ENCODE results near the gene DGKI.

The DGKI gene

DNA sequence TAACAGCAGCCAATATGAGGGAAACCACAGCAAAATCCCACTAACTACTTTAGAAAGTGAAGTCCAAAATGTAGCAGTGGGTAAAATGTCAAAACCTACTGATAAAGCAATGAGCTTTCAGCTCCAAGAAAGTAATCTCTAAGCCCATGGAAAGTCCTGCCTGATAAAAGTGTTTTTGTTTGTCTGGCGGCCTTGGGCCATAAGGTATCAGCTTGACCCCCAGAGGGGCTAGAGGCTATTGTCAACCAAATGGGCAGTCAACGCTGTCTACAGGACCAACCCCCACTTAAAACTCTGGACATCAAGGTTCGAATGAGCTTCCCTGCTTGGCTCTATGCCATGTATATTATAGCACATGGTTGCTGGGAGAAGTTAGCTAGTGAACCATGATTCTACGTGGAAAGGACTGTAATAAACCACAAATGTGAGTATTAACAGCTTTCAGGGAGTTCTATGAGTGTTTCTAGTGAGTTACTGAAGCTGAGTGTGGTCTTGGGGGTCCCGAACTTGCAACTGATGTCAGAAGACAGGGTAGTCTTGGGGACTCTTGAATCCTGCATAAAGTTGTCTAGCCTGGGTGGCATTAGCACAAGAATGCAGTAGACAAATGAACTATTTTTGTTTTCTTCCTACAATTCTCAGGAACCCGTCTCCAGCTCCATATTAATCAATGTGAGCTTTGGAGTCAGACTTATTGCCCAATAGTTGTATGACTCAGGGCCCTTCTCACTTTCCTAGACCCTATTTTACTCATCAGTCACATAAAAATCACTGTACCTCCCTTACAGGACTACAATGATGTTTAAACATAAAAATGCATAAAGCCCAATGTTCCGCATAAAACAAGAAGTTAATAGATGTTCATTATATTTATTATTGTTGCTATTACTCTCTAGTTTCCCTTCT is 164.9 kb downstream of the DGKI start:
- TF ChIP-seq, protein P1, sequence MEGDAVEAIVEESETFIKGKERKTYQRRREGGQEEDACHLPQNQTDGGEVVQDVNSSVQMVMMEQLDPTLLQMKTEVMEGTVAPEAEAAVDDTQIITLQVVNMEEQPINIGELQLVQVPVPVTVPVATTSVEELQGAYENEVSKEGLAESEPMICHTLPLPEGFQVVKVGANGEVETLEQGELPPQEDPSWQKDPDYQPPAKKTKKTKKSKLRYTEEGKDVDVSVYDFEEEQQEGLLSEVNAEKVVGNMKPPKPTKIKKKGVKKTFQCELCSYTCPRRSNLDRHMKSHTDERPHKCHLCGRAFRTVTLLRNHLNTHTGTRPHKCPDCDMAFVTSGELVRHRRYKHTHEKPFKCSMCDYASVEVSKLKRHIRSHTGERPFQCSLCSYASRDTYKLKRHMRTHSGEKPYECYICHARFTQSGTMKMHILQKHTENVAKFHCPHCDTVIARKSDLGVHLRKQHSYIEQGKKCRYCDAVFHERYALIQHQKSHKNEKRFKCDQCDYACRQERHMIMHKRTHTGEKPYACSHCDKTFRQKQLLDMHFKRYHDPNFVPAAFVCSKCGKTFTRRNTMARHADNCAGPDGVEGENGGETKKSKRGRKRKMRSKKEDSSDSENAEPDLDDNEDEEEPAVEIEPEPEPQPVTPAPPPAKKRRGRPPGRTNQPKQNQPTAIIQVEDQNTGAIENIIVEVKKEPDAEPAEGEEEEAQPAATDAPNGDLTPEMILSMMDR (IDR thresholded peaks at IDR 0.05; ENCODE audit: low read length): no peak
- TF ChIP-seq EZH2 (IDR thresholded peaks at IDR 0.05; ENCODE audit: borderline replicate concordance, low read length): no peak
- Histone ChIP-seq H3K9me3 (ENCODE audit: low read length) (no peaks in the 10 kb centered on the region), H2AFZ (ENCODE audit: low read length) (no peak overlapping the region)

DNA sequence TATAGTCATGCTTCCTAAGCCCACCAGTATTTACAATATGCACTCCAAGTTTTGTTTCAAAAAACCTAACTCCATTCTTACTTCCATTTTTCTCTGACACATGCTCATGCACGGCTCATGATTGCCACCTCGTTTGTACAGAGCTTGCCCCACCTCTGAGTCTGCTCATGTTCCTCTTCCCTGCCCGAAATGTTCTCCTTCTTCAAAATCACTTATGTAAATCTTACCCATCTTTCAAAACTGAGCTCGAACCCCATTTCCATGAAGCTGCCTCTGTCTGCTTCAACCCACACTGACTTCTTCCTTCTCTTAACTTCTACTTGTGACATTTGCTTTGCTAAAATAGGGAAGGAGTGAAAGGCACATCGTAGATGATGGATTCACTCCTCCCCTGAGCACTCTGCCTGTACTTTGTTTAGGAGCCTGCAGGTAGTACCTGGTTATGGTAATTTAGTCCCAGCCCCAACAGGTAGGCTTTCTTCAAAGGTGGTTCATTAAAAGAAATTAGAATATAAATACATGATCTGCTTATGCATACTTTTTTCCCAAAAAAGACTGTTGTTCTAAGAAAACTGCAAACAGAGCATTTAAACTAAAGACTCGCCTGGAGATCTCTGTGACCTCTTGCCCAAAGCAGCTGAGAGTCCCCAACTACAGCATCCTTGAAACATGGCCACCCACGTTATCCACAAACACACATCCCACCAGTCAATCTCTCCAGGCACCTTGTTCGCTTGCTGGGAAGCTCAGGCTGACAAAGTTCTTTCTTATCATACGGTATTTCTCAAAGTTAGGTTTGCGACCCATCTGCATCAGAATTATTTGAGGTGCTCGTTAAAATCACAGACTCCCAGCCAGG is 172.0 kb downstream of the DGKI start:
- Histone ChIP-seq H3K4me3 (ENCODE audit: low read depth, low read length, poor library complexity, severe bottlenecking) (no peak overlapping the region), H3K36me3 (ENCODE audit: insufficient read depth, low read length) (no peaks in the 10 kb centered on the region), H3K27ac (ENCODE audit: low read depth, low read length, poor library complexity, severe bottlenecking) (no peak overlapping the region), H3K79me2 (ENCODE audit: insufficient read depth, low read length) (no peaks in the 10 kb centered on the region), H3K4me1 (ENCODE audit: insufficient read depth, low read length, severe bottlenecking) (no peaks in the 10 kb centered on the region), H3K9me2 (ENCODE audit: low read depth, low read length) (no peaks in the 10 kb centered on the region), H4K20me1 (ENCODE audit: insufficient read depth, low read length) (no peaks in the 10 kb centered on the region), H3K4me2 (ENCODE audit: low read length) (no peak overlapping the region), H3K9me3 (ENCODE audit: low read length) (no peaks in the 10 kb centered on the region), H2AFZ (ENCODE audit: low read length) (no peak overlapping the region), H3K27me3 (ENCODE audit: insufficient read depth, low read length) (no peaks in the 10 kb centered on the region), H3K9ac (ENCODE audit: low read length) (no peak overlapping the region), H3F3A (ENCODE audit: insufficient read depth, low read length) (no peaks in the 10 kb centered on the region)
- TF ChIP-seq, protein P1 (IDR thresholded peaks at IDR 0.05; ENCODE audit: low read length): no peak
- no peak for TF ChIP-seq EZH2 (IDR thresholded peaks at IDR 0.05; ENCODE audit: borderline replicate concordance, low read length)

More for the DNA sequence above, 164.9 kb downstream of the DGKI start:
- no peak overlapping the region for H3K27ac ChIP-seq (ENCODE audit: low read depth, low read length, poor library complexity, severe bottlenecking)
- H3K36me3 ChIP-seq (ENCODE audit: insufficient read depth, low read length): no peaks in the 10 kb centered on the region
- no peaks in the 10 kb centered on the region for H3K4me1 ChIP-seq (ENCODE audit: insufficient read depth, low read length, severe bottlenecking)
- H3K4me2 ChIP-seq (ENCODE audit: low read length): no peak overlapping the region
- no peaks in the 10 kb centered on the region for H3F3A ChIP-seq (ENCODE audit: insufficient read depth, low read length)
- H3K79me2 ChIP-seq (ENCODE audit: insufficient read depth, low read length): no peaks in the 10 kb centered on the region
- H4K20me1 ChIP-seq (ENCODE audit: insufficient read depth, low read length): no peaks in the 10 kb centered on the region
- no peaks in the 10 kb centered on the region; the same call in 1 of the 2 replicates for H3K27me3 ChIP-seq (ENCODE audit: insufficient read depth, low read length)
- no peaks in the 10 kb centered on the region for H3K9me2 ChIP-seq (ENCODE audit: low read depth, low read length)
- H3K9ac ChIP-seq (ENCODE audit: low read length): no peak overlapping the region
- H3K4me3 ChIP-seq (ENCODE audit: low read depth, low read length, poor library complexity, severe bottlenecking): no peak overlapping the region

DNA sequence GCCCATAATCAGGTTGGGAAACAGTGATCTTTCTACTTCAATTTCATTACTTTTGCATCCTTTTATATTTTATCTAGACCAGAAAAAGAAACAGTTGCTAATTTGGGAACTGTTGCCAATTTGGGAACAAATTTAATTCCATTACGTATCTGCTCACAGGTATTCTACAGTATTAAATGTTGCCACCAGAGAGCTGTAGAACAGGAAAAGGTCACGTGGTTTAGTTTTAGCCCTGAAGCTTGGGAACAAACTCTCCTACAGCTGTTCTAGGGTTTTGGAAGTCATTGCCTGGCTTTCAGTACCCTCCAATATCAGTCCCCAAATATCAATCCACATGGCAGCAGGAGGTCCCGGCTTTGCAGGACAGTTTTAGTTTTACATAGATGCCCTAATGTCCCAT is 172.7 kb downstream of the DGKI start:
- Histone ChIP-seq H3F3A (ENCODE audit: insufficient read depth, low read length) (no peaks in the 10 kb centered on the region), H3K27ac (ENCODE audit: low read depth, low read length, poor library complexity, severe bottlenecking) (no peak overlapping the region), H3K4me3 (ENCODE audit: low read depth, low read length, poor library complexity, severe bottlenecking) (no peak overlapping the region), H3K79me2 (ENCODE audit: insufficient read depth, low read length) (no peaks in the 10 kb centered on the region), H4K20me1 (ENCODE audit: insufficient read depth, low read length) (no peaks in the 10 kb centered on the region), H3K4me2 (ENCODE audit: low read length) (no peak overlapping the region), H3K9ac (ENCODE audit: low read length) (no peak overlapping the region), H2AFZ (ENCODE audit: low read length) (no peak overlapping the region), H3K9me2 (ENCODE audit: low read depth, low read length) (no peaks in the 10 kb centered on the region), H3K27me3 (ENCODE audit: insufficient read depth, low read length) (no peaks in the 10 kb centered on the region), H3K4me1 (ENCODE audit: insufficient read depth, low read length, severe bottlenecking) (no peaks in the 10 kb centered on the region), H3K9me3 (ENCODE audit: low read length) (no peaks in the 10 kb centered on the region), H3K36me3 (ENCODE audit: insufficient read depth, low read length) (no peaks in the 10 kb centered on the region)
- no peak for TF ChIP-seq EZH2 (IDR thresholded peaks at IDR 0.05; ENCODE audit: borderline replicate concordance, low read length)
- TF ChIP-seq, protein P1 (IDR thresholded peaks at IDR 0.05; ENCODE audit: low read length): no peak
